Measurements from ENCODE around the gene KRT76.

Gene KRT76

DNA sequence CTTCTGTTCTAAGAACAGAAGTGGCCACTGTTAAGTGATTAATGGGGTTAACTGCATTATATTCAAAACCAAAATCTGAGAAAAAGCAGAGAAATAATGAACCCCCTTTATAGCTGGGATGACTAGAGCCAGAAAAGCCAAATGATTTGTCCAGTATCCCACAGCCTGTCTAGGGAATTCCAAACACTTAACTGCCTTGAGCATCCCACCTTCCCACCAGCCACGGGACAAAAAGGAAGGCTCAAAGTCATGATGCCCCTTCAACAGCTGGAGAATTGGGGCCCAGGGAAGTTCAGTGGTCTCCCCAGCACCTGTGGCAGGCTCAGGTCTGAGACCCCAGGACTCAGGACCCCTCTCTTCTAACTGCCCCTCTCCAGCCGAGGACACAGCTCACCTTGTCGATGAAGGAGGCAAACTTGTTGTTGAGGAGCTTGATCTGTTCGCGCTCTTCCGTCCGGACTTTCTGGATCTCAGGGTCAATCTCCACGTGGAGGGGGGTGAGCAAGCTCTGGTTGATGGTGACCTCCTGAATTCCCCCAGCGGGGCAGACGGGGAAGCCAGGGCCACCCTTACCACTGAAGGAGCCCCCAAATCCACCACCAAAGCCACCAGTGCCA, 36.2 kb upstream of the KRT76 start:
- TF ChIP-seq, protein P1, sequence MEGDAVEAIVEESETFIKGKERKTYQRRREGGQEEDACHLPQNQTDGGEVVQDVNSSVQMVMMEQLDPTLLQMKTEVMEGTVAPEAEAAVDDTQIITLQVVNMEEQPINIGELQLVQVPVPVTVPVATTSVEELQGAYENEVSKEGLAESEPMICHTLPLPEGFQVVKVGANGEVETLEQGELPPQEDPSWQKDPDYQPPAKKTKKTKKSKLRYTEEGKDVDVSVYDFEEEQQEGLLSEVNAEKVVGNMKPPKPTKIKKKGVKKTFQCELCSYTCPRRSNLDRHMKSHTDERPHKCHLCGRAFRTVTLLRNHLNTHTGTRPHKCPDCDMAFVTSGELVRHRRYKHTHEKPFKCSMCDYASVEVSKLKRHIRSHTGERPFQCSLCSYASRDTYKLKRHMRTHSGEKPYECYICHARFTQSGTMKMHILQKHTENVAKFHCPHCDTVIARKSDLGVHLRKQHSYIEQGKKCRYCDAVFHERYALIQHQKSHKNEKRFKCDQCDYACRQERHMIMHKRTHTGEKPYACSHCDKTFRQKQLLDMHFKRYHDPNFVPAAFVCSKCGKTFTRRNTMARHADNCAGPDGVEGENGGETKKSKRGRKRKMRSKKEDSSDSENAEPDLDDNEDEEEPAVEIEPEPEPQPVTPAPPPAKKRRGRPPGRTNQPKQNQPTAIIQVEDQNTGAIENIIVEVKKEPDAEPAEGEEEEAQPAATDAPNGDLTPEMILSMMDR (IDR thresholded peaks at IDR 0.05; ENCODE audit: control insufficient read depth, extremely low read depth, insufficient read depth) = no peak
- H3K4me3 ChIP-seq (ENCODE audit: low read depth, low read length) = no peak overlapping the region
- DNase-seq (ENCODE audit: low read depth) = no peak

DNA sequence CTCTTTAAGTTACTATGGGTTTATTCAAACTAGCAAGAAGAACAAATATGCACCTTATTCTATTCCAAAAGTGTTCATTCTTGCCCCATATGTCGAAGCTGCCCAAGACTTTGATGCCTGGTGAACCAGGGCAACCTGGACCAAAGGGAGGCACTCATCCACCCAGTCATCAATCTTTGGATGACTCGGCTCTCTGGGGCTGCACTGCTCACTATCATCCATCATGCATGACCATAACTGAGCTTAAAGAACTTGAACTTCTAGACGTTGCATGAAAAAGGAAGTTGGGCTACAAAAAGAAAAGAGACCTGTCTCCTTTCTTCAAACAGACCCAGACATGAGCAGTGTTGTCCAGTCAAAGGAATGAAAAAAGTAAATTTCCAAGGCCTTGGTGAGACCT, 35.6 kb upstream of the KRT76 start:
- no peak for DNase-seq (ENCODE audit: low read depth)
- H3K4me3 ChIP-seq (ENCODE audit: low read depth, low read length) = no peak overlapping the region
- TF ChIP-seq, protein P1 (IDR thresholded peaks at IDR 0.05; ENCODE audit: control insufficient read depth, extremely low read depth, insufficient read depth) = no peak

DNA sequence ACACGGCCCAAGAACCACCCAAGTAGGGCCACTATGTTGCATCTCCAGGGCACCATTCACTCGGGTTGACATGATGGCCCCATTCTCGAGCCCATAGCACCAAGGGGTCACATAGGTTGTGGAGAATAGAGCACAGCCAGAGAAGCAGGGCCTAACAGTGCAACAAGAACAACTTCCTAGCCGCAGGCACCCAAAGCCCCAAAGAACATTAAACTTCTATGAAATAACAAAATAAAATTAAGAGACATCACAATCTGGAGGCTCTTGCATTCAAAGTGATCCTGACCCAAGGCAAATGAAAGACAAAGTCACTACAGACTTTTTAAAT, 34.9 kb upstream of the KRT76 start:
- TF ChIP-seq, protein P1 (IDR thresholded peaks at IDR 0.05; ENCODE audit: control insufficient read depth, extremely low read depth, insufficient read depth) = no peak
- no peak overlapping the region for H3K4me3 ChIP-seq (ENCODE audit: low read depth, low read length)
- DNase-seq (ENCODE audit: low read depth) = no peak

DNA sequence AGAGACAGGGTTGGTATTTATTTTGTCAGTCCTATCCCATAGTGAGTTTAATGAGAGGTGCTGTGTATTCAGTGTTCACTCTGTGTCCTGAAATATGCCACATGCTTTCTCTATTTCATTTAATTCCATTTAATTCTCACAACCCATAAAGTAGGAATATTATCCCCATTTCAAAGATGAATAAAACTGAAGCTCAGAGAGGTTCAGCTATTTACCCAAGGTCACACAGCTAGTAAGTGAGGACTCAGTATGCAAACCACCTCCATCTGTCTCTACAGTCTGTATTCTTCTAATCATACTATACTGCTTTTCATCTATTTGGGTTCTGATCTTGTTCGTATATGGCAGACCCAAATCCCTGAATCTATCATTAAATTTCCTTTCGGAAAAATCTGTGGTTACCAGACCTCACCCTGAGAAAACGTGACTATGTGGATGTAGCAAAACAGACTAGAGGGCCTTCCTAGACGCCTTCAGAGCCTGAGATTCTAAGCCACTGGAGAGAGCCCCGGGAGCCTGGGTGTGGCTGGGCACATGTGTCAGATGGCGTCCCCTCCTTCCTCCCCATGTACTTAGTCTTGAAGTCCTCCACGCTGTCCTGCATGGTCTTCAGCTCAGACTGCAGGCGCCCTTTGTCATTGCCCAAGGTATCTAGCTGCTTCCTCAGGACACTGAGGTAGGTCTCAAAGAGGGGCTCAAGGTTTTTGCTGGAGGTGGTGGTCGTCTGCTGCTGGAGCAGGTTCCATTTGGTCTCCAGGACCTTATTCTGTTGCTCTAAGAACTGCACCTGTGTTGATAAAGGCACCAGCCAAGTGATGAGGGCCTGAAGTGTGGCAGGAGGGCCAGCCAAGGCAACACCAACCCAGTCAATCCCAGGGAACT, 34.3 kb upstream of the KRT76 start:
- DNase-seq (ENCODE audit: low read depth) = no peak
- H3K4me3 ChIP-seq (ENCODE audit: low read depth, low read length) = no peak overlapping the region
- TF ChIP-seq, protein P1 (IDR thresholded peaks at IDR 0.05; ENCODE audit: control insufficient read depth, extremely low read depth, insufficient read depth) = no peak

DNA sequence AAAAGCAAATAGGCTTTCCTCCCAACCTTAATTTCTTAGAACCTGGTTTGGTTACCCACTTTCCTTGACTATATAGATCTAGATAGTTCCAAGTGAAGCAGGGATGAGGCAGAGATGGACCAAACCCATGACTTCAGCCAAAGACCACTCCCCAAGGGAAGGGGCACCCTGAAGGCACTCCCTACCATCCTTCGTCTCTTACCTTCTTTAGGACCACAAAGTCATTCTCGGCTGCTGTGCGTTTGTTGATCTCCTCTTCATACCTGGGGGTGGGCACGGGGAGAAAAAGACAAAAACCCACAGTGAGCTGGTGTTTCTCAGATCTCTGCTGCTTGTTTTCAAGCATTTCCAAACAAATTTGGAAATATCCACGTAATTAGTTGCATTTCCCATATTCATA, 33.4 kb upstream of the KRT76 start:
- TF ChIP-seq, protein P1 (IDR thresholded peaks at IDR 0.05; ENCODE audit: control insufficient read depth, extremely low read depth, insufficient read depth) = no peak
- no peak overlapping the region for H3K4me3 ChIP-seq (ENCODE audit: low read depth, low read length)
- no peak for DNase-seq (ENCODE audit: low read depth)

DNA sequence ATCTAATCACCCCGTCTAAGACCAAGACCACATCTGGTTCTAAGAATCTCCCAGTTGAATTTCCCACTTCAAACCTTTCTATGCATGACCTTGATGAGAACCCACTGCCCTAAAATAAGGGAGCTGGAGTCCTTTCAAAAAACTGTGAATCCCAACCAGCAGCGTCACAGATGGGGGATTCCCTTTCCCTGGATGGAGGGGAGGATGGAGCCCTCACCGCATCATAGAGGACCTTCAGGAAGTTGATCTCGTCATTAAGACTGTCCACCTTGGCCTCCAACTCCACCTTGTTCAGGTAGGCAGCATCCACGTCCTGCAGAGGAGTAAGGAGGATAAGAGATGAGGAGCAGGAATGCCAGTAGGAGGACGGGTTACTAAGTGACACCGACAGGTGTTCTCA, 32.0 kb upstream of the KRT76 start:
- no peak overlapping the region for H3K4me3 ChIP-seq (ENCODE audit: low read depth, low read length)
- TF ChIP-seq, protein P1 (IDR thresholded peaks at IDR 0.05; ENCODE audit: control insufficient read depth, extremely low read depth, insufficient read depth) = no peak
- no peak for DNase-seq (ENCODE audit: low read depth)
